Cardiac septum (tissue), 1 donor: ENCODE results near the gene BSN. TPM values are rescaled to one million over a fixed set of nuclear protein-coding genes. Genes with fewer than 3 reads are reported as not detected.

Experiments
- DNase-seq: peaks from one replicate; pipeline ENCODE4 v3.0.0-alpha.2; 2020; ENCODE audit warnings: low spot score
- intact Hi-C: fragments of 100-400 bp; cut with DNase I; formaldehyde crosslinking; loops from one replicate; pipeline ENCODE4 v1.14.0; 2022
- total RNA-seq: library from RNA; stranded (reverse); fragmentation: NEBNext Ultra II Directional; extraction: Animal tissue kit (Norgen Biotek cat#: 25700); gene quantifications from one replicate; pipeline ENCODE4 v1.2.1, GENCODE V29; 2021
- donor health status: DM: no; HTN: no; CAD: no.

Gene BSN
- total RNA-seq, 1 donor from 2014 or later = 1.00 TPM

DNA sequence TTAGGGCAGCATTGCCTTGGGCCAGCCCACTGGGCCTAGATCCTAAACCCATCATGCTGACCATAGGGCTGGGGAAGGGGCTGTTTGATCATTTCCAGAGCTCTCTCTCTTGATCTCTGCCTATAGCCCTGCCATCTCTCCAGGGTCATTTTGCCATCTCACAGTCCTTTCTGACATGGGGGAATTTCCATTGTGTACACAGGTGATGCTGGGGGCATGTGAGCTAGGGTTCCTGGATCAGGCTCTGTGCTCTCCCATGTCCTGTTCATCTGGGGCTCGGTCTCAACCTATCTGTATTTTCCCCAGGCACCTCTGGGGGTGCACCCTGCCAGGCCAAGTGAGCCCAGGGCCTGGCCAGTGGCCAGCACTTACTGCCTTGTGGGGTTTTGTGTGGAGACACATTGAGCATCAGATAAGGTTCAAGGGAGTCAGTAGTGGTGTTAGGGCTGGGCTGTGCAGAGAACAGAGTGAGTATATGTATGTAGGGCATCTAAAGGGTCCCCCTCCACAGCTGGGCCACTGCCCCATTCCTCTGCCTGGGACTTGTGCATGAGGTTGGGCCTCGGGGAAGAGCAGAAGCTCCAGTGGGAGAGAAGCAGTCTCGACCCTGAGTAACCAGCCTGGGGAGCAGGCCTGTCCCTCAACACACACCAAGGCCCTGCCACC is 94.2 kb downstream of the BSN start:
- intact Hi-C loops = no loop called here

DNA sequence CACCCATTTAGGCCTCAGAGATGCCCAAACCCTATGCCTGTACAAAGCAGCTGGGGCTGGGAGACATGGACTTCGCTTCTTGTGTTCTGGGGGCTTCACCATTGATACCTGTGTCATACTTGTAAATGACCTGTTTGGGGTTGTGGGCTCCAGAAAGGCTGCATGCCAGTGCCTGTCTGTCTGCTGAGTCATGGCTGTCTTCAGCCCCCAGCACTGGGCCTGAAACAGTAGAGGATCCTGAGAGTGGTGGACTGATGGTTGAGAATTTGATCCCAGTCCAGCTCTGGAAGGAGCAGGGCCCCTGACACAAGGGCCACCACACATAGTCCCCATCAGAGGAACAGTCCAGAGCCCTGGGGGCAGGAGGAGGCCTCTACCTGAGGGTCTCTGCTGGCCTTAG is 95.3 kb downstream of the BSN start:
- no peak for DNase-seq
- intact Hi-C loops = no loop called here

More for the DNA sequence above, 94.2 kb downstream of the BSN start:
- no peak for DNase-seq

DNA sequence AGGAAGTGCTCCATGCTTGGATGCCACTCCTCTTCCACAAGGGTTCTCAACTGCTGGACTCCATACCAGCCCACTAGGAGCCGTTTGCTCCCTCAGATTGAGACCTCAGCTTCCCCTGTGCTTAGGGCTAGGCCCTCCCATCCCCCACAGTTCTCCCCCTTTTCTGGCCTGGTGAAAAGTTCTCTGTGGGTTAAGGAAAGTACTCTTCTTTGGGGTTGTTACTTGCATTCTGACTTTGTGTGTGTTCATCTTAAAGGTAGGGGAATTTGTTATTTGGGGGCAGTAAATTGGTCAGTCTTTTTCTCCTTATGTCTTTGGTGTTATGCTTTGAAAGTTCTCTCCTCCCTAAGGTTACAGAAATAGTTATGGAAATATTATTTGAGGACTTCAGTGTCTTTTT is 95.9 kb downstream of the BSN start:
- no peak for DNase-seq
- intact Hi-C loops = no loop called here

GRCh38 chr3:49650637-49651036 is 96.4 kb downstream of the BSN start:
- no peak for DNase-seq
- intact Hi-C loops = no loop called here

DNA sequence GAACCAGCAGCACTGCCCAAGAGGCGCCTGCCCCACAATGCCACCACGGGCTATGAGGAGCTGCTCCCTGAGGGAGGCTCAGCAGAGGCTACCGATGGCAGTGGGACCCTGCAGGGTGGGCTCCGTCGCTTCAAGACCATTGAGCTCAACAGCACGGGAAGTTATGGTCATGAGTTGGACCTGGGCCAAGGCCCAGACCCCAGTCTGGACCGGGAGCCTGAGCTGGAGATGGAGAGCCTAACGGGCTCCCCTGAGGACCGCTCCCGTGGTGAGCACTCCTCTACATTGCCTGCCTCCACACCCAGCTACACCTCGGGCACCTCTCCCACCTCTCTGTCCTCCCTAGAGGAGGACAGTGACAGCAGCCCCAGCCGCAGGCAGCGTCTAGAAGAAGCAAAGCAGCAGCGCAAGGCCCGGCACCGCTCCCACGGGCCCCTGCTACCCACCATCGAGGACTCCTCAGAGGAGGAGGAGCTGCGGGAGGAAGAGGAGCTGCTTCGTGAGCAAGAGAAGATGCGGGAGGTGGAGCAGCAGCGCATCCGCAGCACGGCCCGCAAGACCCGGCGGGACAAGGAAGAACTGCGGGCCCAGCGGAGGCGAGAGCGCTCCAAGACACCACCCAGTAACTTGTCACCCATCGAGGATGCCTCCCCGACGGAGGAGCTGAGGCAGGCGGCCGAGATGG is 98.1 kb downstream of the BSN start:
- intact Hi-C loops = no loop called here

GRCh38 chr3:49652903-49653415 is 98.7 kb downstream of the BSN start:
- intact Hi-C loops = no loop called here
- no peak for DNase-seq

More for the DNA sequence above, 98.1 kb downstream of the BSN start:
- DNase-seq = no peak

- no peak for DNase-seq
- intact Hi-C loops = no loop called here
Observed at GRCh38 chr3:49653621-49654020, 99.3 kb downstream of the BSN start.

GRCh38 chr3:49654176-49654825 is 100.0 kb downstream of the BSN start:
- no peak for DNase-seq
- intact Hi-C loops = no loop called here

- DNase-seq = no peak
- intact Hi-C loops = no loop called here
Observed at GRCh38 chr3:49654955-49655556, 100.8 kb downstream of the BSN start.

GRCh38 chr3:49655731-49656285 is 101.5 kb downstream of the BSN start:
- intact Hi-C loops = no loop called here
- no peak for DNase-seq

DNA sequence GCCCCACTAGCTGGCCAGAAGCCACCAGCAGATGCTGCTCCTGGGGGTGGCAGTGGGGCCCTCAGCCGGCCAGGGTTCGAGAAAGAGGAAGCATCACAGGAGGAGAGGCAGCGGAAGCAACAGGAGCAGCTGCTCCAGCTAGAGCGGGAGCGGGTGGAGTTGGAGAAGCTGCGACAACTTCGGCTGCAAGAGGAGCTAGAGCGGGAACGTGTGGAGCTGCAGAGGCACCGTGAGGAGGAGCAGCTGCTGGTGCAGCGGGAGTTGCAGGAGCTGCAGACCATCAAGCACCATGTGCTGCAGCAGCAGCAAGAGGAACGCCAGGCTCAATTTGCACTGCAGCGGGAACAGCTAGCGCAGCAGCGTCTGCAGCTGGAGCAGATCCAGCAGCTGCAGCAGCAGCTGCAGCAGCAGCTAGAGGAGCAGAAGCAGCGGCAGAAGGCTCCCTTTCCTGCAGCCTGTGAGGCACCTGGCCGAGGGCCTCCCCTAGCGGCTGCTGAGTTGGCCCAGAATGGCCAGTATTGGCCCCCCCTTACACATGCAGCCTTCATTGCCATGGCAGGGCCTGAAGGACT is 102.3 kb downstream of the BSN start:
- DNase-seq = no peak
- intact Hi-C loops = no loop called here

DNA sequence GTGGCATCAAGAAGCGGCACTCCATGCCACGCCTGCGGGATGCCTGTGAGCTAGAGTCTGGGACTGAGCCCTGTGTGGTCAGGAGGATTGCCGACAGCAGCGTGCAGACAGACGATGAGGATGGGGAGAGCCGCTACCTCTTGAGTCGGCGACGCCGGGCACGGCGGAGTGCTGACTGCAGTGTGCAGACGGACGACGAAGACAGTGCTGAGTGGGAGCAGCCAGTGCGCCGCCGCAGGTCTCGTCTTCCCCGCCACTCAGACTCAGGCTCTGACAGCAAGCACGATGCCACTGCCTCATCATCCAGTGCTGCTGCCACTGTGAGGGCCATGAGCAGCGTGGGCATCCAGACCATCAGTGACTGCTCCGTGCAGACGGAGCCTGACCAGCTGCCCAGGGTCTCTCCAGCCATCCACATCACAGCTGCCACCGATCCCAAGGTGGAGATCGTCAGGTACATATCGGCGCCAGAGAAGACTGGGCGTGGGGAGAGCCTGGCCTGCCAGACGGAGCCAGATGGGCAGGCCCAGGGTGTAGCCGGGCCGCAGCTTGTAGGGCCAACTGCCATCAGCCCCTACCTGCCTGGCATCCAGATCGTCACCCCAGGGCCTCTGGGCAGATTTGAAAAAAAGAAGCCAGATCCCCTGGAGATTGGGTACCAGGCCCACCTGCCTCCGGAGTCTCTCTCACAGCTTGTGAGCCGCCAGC is 103.1 kb downstream of the BSN start:
- intact Hi-C loops = no loop called here
- no peak for DNase-seq

DNA sequence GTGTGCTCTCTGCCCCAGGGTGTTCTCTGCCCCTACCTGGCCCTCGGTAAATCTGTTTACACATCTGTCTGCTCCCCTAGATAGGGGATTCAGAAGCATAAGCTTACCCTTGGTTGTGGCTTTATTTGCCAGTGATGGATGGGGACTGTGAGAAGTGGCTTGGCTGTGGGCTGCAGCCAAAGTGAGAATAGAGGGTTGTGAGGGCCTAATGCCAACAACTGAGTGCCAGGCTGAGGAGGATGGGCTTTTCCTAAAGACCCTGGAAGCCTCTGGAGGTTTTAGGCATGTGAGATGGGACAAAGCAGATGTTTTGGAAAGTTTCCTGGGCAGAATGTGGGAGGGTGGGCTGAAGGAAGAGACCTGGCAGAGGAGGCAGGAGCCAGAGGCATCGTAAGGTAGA is 104.4 kb downstream of the BSN start:
- intact Hi-C loops = no loop called here
- no peak for DNase-seq

GRCh38 chr3:49659756-49660155 is 105.5 kb downstream of the BSN start:
- intact Hi-C loops = no loop called here
- no peak for DNase-seq

DNA sequence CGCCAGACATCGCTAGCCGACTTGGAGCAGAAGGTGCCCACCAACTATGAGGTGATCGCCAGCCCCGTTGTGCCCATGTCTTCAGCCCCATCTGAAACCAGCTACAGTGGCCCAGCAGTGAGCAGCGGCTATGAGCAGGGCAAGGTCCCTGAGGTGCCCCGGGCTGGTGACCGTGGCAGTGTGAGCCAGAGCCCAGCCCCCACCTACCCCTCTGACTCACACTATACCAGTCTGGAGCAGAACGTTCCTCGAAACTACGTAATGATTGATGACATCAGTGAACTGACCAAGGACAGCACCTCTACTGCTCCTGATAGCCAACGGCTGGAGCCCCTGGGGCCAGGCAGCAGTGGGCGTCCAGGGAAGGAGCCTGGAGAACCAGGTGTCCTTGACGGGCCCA is 107.0 kb downstream of the BSN start:
- intact Hi-C loops = no loop called here
- no peak for DNase-seq

DNA sequence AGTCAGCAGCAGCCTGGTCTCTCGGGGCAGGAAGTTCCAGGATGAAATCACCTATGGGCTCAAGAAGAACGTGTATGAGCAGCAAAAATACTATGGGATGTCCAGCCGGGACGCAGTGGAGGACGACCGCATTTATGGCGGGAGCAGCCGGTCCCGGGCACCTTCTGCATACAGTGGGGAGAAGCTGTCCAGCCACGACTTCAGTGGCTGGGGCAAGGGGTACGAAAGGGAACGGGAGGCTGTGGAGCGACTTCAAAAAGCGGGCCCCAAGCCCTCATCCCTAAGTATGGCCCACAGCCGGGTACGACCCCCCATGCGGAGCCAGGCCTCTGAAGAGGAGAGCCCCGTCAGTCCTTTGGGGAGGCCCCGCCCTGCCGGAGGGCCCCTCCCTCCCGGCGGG is 107.7 kb downstream of the BSN start:
- intact Hi-C loops = no loop called here
- DNase-seq = no peak

DNA sequence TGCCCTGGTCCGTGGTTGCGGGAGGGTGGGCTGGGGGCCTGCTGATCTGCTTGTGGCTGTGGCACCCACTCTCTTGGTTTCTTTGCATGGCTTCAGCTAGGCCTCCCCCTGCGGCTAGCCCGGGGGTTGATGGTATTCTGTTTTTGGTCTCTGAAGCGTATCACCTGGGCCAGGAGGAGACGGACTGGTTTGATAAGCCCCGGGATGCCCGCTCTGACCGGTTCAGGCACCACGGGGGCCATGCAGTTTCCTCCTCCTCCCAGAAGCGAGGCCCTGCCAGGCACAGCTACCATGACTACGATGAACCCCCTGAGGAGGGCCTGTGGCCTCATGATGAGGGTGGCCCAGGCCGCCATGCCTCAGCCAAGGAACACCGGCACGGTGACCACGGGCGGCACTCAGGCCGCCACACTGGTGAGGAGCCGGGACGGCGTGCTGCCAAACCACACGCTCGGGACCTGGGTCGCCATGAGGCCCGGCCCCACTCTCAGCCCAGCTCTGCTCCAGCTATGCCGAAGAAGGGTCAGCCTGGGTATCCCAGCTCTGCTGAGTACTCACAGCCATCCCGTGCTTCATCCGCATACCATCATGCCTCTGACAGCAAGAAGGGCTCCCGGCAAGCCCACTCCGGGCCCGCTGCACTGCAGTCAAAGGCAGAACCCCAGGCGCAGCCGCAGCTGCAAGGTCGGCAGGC is 108.6 kb downstream of the BSN start:
- DNase-seq = no peak
- intact Hi-C loops = no loop called here

DNA sequence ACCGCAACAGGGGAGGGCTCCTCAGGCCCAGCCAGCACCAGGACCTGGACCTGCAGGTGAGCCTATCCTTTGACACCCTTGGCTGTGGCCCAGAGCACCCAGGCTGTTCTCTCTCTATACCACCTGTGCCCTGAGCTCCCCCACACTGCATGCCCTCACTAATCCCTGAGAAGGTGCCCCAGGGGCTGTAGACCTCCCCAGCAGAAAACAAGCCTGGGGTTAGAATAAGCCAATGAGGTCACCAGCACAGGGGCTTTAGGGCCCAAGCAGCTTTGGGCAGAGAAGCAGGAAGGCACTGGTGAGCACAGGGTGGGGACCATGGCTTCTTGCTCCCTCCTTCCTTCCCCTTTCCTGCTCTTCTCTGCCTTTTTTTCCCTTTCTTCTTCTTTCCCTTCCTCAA is 109.6 kb downstream of the BSN start:
- intact Hi-C loops = no loop called here
- DNase-seq = no peak

- intact Hi-C loops = no loop called here
- DNase-seq = no peak
Observed at GRCh38 chr3:49664300-49664699, 110.0 kb downstream of the BSN start.
